Lower lobe of right lung (tissue), 2 donors: Measurements from ENCODE around the gene HSPA1L. TPM values are rescaled to one million over a fixed set of nuclear protein-coding genes. Genes with fewer than 3 reads are reported as not detected.
"Not testable (repeated sequence)": the region's sequence is repeated elsewhere in the genome, so short reads cannot be mapped to it uniquely, and the experiment has no call there.

Experiments
- ATAC-seq, 2 donors: fragments of 200-7000 bp; cut with Tn5 transposase; one replicate each; pipeline ENCODE4 v1.9.1; 2020 to 2022; ENCODE audit warnings: mild to moderate bottlenecking in 2 of 2, moderate library complexity in 2 of 2
- DNase-seq: peaks from one replicate; pipeline ENCODE4 v3.0.0-alpha.2; 2020
- H3K27ac ChIP-seq: fragments of 200-600 bp; one replicate; pipeline ENCODE4 v1.8.0; 2022
- H3K27me3 ChIP-seq: fragments of 200-600 bp; one replicate; pipeline ENCODE4 v1.8.0; 2022; ENCODE audit warnings: low read depth
- H3K36me3 ChIP-seq: fragments of 200-600 bp; one replicate; pipeline ENCODE4 v1.8.0; 2022; ENCODE audit warnings: mild to moderate bottlenecking
- H3K4me1 ChIP-seq: fragments of 200-600 bp; one replicate; pipeline ENCODE4 v1.8.0; 2022
- H3K4me3 ChIP-seq: fragments of 200-600 bp; one replicate; pipeline ENCODE4 v1.8.0; 2022; ENCODE audit warnings: mild to moderate bottlenecking
- H3K9me3 ChIP-seq: fragments of 200-600 bp; one replicate; pipeline ENCODE4 v1.8.0; 2022
- intact Hi-C: fragments of 100-400 bp; cut with DNase I; formaldehyde crosslinking; loops from one replicate; pipeline ENCODE4 v1.11.0; 2022
- total RNA-seq: library from RNA; stranded (reverse); fragmentation: NEBNext Ultra II Directional; extraction: Animal tissue kit (Norgen Biotek cat#: 25700); gene quantifications from one replicate; pipeline ENCODE4 v1.2.1, GENCODE V29; 2021
- TF ChIP-seq, protein P1 (sequence below): fragments of 200-600 bp; IDR thresholded peaks from one replicate; pipeline ENCODE4 v1.8.0; 2022; ENCODE audit warnings: antibody characterized with exemption, mild to moderate bottlenecking
- donor health status: DM: no; HTN: yes; CAD: no; lungs with severe emphysema.

HSPA1L gene
- total RNA-seq, 1 donor from 2014 or later, result 2.5 TPM

DNA sequence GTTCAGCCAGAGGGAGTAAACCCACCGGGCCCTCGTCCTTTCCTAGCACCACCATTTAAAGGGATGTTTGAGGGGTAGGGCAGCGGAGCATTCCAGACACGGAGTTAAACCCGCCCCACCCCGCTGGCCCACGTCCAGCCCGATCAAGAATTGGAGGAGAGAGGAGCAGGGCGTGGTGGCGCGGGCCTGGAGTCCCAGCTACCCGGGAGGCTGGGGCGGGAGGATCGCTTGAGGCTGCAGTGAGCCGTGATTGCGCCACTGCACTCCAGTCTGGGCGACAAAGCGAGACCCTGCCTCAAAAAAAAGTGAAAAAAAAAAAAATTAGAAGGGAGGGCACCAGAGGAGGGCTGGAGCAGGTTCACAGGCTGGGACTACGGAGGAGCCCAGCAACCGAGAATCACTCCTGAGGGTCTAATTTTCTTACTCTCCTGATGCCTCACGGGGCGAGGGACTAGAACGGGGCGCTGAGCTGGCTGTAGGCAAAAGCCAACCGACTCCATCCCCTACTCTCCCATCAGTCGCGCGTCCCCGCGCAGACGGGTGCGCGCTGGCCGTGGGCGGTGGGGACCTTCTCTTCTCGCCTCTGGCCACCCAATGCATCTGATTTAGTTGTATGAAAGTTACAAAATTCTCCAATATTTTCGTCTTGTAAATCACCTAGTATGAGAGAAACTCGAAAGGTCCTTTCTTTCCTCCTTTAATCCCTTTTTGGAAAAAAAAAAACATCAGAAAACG is 6.4 kb upstream of the HSPA1L start:
- Histone ChIP-seq H3K36me3 (no peaks in the 10 kb centered on the region), H3K4me1 (peaks cover 68% of the 10 kb centered on the region), H3K27ac (peak overlapping the region; percentile 97), H3K4me3 (peak overlapping the region; percentile 69), H3K27me3 (no peaks in the 10 kb centered on the region), H3K9me3 (no peaks in the 10 kb centered on the region)
- TF ChIP-seq, protein P1, sequence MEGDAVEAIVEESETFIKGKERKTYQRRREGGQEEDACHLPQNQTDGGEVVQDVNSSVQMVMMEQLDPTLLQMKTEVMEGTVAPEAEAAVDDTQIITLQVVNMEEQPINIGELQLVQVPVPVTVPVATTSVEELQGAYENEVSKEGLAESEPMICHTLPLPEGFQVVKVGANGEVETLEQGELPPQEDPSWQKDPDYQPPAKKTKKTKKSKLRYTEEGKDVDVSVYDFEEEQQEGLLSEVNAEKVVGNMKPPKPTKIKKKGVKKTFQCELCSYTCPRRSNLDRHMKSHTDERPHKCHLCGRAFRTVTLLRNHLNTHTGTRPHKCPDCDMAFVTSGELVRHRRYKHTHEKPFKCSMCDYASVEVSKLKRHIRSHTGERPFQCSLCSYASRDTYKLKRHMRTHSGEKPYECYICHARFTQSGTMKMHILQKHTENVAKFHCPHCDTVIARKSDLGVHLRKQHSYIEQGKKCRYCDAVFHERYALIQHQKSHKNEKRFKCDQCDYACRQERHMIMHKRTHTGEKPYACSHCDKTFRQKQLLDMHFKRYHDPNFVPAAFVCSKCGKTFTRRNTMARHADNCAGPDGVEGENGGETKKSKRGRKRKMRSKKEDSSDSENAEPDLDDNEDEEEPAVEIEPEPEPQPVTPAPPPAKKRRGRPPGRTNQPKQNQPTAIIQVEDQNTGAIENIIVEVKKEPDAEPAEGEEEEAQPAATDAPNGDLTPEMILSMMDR, result no peak
- intact Hi-C loops, result no loop called here
- ATAC-seq, result peak; percentile 70 to 76
- peak; percentile 86 for DNase-seq

DNA sequence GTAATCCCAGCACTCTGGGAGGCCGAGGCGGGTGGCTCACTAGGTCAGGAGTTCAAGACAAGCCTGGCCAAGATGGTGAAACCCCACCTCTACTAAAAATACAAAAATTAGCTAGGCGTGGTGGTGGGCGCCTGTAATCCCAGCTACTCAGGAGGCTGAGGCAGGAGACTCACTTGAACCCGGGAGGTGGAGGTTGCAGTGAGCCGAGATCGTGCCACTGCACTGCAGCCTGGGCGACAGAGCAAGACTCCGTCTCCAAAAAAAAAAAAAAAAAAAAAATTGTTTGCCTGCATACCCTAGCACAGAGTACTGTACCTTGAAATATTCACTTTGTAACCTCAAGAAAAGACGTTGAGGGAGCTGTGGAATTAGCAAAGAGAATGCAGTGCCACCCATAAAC is 5.3 kb upstream of the HSPA1L start:
- Histone ChIP-seq H3K27ac (peak overlapping the region; percentile 72), H3K4me1 (peaks cover 57% of the 10 kb centered on the region)
- intact Hi-C loops, ATAC-seq, H3K9me3 ChIP-seq, H3K27me3 ChIP-seq, H3K4me3 ChIP-seq, H3K36me3 ChIP-seq: not testable (repeated sequence)
- DNase-seq, result peak; percentile 23

DNA sequence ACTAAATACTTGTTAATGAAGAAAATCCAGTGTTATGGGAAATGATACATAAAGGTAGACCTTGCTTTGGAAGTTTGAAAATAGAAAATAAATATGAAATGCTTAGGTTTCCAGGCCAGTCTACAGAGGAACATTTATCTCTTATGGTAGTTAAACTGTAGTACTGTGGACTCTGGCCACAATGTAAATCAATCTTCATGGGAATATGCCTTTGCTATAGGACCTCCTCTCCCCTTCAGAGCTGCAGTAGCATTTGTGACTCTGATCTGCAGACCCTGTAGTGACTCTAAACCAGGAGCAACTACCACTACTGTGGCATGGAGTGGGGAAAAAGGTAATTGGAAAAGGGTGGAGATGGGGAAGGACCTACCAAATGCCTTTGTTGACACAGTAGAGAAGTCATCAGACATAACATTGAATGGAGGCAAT is 4.8 kb upstream of the HSPA1L start:
- intact Hi-C loops, result no loop called here
- Histone ChIP-seq H3K4me1 (peaks cover 54% of the 10 kb centered on the region), H3K9me3 (no peaks in the 10 kb centered on the region), H3K4me3 (peak overlapping the region; percentile 69), H3K36me3 (no peaks in the 10 kb centered on the region), H3K27ac (peak overlapping the region; percentile 72), H3K27me3 (no peaks in the 10 kb centered on the region)
- TF ChIP-seq, protein P1, result no peak
- ATAC-seq (no peak), DNase-seq (no peak)

DNA sequence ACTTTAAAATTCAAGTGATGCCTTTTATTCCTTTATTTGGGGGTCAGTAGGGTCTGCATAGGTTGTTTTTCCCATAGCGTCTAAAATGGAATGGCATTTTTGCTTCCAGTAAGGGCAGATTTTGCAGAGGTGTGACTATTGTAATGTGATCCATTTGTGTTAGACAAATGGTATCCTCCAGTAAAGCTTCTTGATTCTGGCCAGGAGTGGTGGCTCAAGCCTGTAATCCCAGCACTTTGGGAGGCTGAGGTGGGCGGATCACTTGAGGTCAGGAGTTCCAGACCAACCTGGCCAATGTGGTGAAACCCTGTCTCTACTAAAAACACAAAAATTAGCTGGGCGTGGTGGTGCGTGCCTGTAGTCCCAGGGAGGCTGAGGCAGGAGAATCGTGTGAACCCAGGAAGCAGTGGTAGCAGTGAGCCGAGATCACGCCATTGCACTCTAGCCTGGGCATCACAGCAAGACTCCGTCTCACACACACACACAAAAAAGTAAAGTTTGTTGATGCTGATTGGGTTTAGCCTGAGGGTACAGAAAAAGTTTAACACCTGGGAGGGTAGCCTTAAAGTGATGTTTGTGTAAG is 2.9 kb upstream of the HSPA1L start:
- peak; percentile 28 for DNase-seq
- Histone ChIP-seq H3K4me1 (peaks cover 49% of the 10 kb centered on the region), H3K27ac (peak overlapping the region; percentile 72), H3K4me3 (peak overlapping the region; percentile 69)
- intact Hi-C loops, H3K27me3 ChIP-seq, ATAC-seq, H3K9me3 ChIP-seq, H3K36me3 ChIP-seq: not testable (repeated sequence)

DNA sequence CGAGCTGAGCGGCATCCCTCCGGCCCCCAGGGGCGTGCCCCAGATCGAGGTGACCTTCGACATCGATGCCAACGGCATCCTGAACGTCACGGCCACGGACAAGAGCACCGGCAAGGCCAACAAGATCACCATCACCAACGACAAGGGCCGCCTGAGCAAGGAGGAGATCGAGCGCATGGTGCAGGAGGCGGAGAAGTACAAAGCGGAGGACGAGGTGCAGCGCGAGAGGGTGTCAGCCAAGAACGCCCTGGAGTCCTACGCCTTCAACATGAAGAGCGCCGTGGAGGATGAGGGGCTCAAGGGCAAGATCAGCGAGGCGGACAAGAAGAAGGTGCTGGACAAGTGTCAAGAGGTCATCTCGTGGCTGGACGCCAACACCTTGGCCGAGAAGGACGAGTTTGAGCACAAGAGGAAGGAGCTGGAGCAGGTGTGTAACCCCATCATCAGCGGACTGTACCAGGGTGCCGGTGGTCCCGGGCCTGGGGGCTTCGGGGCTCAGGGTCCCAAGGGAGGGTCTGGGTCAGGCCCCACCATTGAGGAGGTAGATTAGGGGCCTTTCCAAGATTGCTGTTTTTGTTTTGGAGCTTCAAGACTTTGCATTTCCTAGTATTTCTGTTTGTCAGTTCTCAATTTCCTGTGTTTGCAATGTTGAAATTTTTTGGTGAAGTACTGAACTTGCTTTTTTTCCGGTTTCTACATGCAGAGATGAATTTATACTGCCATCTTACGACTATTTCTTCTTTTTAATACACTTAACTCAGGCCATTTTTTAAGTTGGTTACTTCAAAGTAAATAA is 2.2 kb upstream of the HSPA1L start:
- H3K4me3 ChIP-seq, result peak overlapping the region; percentile 69
- H3K36me3 ChIP-seq, H3K27me3 ChIP-seq, ATAC-seq, H3K9me3 ChIP-seq, intact Hi-C loops: not testable (repeated sequence)
- peak; percentile 48 for DNase-seq
- peaks cover 42% of the 10 kb centered on the region for H3K4me1 ChIP-seq
- H3K27ac ChIP-seq, result peak overlapping the region; percentile 72

DNA sequence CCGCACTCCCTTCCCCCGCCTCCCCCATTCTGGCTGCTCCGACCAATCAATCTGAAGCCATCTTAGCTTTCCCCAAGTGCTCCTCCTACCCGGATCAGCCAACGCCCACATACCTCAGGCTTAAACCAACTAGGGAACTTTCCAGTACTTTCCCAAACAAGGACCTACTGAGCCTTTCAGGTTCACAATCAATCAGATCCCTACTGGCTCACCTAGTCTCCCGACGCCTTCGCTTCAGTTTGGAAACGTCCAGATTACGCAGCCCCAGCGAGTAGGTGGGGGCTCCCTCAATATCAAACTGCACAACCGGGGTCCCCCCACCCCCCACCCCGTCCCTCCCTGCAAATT is 432 bp downstream of the HSPA1L start:
- ATAC-seq (peak; percentile 93), DNase-seq (peak; percentile 95)
- TF ChIP-seq, protein P1, result no peak
- H3K27ac ChIP-seq, result peak overlapping the region; percentile 97
- H3K9me3 ChIP-seq, result no peaks in the 10 kb centered on the region
- peak overlapping the region; percentile 64 for H3K4me3 ChIP-seq
- H3K27me3 ChIP-seq, result no peaks in the 10 kb centered on the region
- intact Hi-C loops, result no loop called here
- peaks cover 22% of the 10 kb centered on the region for H3K4me1 ChIP-seq
- H3K36me3 ChIP-seq, result no peaks in the 10 kb centered on the region

DNA sequence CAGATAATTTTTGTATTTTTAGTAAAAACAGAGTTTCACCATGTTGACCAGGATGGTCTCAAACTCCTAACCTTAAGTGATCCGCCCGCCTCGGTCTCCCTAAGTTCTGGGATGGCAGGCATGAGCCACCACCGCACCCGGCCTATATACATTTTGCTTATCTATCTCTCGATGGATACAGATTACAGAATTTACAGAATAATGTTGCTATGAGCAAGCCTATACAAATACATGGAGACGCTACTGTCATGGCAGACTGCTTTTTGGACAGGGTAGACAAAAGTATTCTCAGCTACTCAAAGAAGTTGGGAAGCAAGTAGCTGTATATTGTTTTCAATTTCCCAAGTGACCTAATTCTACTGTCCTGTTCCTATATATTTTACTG is 1.6 kb downstream of the HSPA1L start:
- TF ChIP-seq, protein P1, result no peak
- no peak for ATAC-seq
- H3K27me3 ChIP-seq, result no peaks in the 10 kb centered on the region
- H3K27ac ChIP-seq, result peak overlapping the region; percentile 97
- no peaks in the 10 kb centered on the region for H3K9me3 ChIP-seq
- H3K36me3 ChIP-seq, result no peaks in the 10 kb centered on the region
- H3K4me1 ChIP-seq, result peaks cover 13% of the 10 kb centered on the region
- DNase-seq, result peak; percentile 43
- intact Hi-C loops, result no loop called here
- peak overlapping the region; percentile 64 for H3K4me3 ChIP-seq
